GM19467 (cell line): ENCODE data around the gene UPP1.
"Not testable (repeated sequence)": the region's sequence is repeated elsewhere in the genome, so short reads cannot be mapped to it uniquely, and the experiment has no call there.

Source experiments
- ATAC-seq: cut with Tn5 transposase; IDR thresholded peaks from one replicate; pipeline ENCODE4 v1.9.1; 2021; ENCODE audit warnings: mild to moderate bottlenecking, moderate library complexity; ENCODE audit not compliant: unreplicated experiment

The UPP1 gene

DNA sequence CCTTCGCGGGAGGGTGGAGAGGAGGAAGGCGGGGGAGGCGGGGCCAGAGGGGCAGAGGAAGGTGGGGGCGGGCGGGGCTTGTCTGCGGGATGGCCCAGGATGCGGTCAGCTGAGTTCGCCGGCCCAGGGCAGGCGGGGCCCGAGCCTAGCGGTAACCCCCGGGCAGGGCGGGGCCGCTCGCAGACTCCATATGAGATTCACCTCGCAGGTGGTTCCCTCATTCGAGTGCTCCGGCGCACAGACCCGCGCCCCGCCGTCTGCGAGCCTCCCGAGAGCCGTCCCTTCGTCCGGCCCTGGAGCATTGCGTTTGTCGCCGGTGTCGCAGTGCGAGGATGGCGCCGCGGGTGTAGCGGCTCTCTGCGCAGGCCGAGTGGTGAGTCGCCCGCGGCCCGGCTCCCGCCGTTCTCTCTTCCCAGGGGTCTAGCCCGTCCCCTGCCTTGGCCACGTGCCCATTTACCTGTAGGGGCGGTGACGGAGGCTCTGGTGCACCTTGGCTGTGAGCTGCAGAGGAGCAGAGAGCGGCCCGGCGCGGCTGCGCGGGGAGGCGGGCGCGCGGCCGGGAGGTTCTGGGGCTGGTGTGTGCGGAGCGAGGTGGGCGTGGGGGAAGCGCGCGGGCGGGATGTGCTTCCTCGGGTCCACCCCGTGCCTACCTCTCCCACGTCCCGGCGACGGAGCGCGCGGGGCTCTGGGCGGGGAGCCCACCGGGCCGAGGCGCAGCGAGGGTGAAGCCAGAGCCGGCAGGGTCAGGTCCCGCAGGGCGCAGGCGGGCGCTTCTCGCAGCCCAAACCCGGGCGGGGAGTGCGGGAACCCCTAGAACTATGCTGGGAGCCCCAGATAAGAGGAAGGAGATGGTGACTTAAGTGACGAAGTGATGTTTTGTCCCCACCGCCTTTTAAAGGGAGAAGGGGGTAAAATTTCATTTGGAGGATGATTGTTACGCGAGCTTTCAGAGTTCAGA lies at the start of gene UPP1:
TSS of gene UPP1 (plus strand) at position 220 of the 958 bp plus-strand sequence. CDS start 5,519 bp downstream, outside the sequence.
- ATAC-seq: peak; percentile 51

GRCh38 chr7:48040944-48041652 lies 48.0 kb upstream of the UPP1 start:
- no peak for ATAC-seq

DNA sequence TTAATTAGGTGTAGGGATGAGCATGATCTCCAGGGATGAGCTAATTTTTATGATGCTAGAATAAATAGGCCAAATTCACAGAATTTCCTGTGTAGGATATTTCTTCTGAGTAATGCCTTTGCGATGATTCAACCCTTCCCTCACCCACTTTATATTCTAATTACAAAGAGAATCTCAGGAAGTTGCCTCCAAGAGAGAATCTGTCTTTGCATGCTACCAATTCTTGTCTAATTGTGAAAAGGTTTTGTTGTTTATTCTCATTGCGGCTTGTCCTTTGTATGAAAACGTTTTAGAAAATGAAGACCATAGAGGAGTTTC lies 47.5 kb upstream of the UPP1 start:
- no peak for ATAC-seq

- no peak for ATAC-seq
Measured at GRCh38 chr7:48042216-48042615, 46.8 kb upstream of the UPP1 start.

DNA sequence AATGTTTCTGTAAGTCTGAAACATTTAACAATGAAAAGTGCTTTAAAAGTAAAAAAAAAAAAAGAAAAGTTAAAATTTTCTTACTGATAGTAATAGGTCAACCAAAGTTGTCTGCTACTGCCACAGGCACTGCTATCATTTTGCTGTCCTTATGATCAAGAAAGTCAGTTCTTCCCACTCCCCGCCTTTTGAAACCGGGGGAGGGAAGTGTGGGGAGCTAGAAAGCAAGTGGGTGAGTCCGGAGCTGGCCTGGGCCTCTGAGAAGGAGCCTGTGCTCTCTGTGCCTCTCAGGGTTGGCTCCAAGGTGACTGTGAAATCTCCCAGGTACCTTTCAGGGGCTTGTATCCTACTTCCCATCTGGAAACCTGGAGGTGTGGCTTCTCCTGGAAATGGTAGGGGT lies 46.4 kb upstream of the UPP1 start:
- ATAC-seq: no peak

DNA sequence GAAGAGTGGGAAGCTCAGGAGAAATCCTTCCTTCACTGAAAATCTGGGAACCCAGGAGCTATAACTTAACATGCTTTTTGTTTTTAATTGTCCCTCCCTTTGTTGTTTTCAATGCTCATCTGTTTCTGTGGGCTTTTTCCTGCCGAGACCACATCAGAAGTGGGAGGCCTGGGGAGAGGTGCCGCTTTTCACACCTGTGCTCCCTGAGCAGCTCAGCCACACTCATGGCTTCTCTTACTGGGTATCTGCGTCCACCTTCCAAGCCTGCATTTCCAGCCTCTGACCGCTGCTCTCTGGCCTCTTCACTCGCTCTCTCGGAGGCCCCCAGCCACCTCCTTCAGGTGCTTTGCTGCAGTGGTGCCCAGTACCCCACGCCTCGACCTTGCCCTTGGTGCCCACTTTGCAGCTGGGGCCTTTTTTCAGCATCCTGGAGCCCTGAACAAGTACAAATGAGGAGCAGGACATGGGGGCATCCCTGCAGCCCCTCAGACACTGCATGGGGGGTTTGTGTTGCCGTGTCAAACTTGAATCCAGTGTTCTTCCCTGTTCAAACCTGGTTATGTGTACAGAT lies 43.8 kb upstream of the UPP1 start:
- no peak for ATAC-seq

- ATAC-seq: no peak
Measured at GRCh38 chr7:48046458-48046857, 42.6 kb upstream of the UPP1 start.

DNA sequence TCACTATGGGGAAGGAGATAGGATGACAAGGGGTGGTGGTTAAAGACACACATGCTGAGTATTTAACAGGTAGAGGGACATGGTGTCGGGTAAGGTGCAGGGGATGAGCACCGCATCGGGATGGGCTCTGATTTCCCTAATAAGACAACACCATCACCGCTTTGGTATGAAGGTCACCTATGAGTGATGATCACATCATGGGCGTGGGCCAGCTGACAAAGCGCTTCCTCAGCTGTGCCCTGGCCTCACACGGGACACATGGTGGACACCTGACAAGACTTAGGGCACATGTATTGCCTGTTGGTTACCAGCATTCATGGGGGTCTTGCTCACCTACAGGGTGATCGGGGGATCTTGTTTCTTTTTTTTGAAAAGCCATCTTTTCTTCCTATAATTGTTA lies 41.0 kb upstream of the UPP1 start:
- no peak for ATAC-seq

GRCh38 chr7:48049850-48050249 lies 39.2 kb upstream of the UPP1 start:
- ATAC-seq: no peak

GRCh38 chr7:48052748-48053147 lies 36.3 kb upstream of the UPP1 start:
- peak; percentile 69 for ATAC-seq

DNA sequence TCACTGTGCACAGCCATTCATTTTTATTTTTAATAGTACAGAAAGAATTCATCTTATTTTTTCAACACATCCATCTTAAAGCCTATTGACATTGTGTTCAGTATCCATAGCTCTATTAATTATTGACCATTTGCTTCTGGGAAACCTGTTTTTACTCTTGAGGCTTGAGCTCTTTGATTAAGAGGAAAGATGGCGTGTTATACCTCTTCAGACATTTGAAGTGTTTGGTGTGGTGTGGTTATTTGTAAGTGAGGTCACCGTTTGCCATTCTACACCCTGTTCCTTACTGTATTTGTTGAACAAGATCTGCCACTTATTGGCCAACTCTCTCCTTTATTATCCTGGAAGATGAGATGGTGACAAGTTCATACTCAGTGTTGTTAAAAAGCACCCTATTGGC lies 35.3 kb upstream of the UPP1 start:
- no peak for ATAC-seq

- no peak for ATAC-seq
Measured at GRCh38 chr7:48058990-48059389, 30.1 kb upstream of the UPP1 start.

- ATAC-seq: no peak
Measured at GRCh38 chr7:48059706-48060105, 29.4 kb upstream of the UPP1 start.

- no peak for ATAC-seq
Measured at GRCh38 chr7:48063985-48064384, 25.1 kb upstream of the UPP1 start.

- ATAC-seq: no peak
Measured at GRCh38 chr7:48067475-48067874, 21.6 kb upstream of the UPP1 start.

DNA sequence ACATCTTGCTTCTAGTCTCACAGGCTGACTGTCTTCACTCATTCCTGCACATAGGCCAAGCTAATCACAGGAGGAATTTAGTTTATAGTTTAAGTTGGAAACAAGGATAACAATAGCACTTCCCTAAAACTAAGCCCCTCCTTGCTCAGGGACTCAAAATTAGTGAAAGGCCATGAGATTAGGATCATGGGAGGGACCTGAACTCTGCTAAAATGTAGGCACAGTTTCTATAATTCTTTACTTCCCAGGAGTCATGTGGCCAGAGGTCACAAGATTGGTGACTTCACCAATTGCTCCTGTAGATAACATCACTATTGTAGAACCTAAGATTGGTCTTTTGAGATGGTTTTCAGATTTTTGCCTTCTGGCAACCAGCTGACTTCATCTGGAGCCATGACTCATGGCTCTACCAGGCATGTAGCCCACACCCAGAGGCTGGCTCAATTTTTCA lies 14.8 kb upstream of the UPP1 start:
- no peak for ATAC-seq

- ATAC-seq: no peak
Measured at GRCh38 chr7:48077423-48077822, 11.6 kb upstream of the UPP1 start.

GRCh38 chr7:48078470-48078869 lies 10.6 kb upstream of the UPP1 start:
- ATAC-seq: no peak

DNA sequence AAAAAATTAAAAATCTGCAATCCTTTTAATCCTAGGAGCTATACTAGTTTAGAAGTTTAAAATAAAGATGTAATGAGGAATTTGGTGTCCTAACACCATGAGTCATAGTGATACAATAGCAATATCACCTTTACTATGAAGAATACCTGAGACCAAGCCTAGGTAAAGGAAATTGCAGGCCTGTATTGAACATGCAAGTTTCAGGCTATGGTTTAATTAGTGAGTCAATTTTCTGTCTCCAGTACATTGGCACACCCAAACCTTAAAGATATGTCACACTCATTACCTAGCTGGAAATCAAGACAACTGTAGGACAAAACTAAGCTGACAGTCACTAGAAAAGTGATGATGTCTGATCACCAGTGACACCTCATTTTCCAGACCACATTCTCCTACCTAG lies 6.7 kb upstream of the UPP1 start:
- not testable (repeated sequence) for ATAC-seq

- ATAC-seq: no peak
Measured at GRCh38 chr7:48083114-48083830, 5.8 kb upstream of the UPP1 start.
